ENCODE measurements around the gene PROSER1.
"Not testable (repeated sequence)": the region's sequence is repeated elsewhere in the genome, so short reads cannot be mapped to it uniquely, and the experiment has no call there.

The PROSER1 gene

GRCh38 chr13:39023761-39024160 lies 14.1 kb downstream of the PROSER1 start:
- no peak for DNase-seq

- DNase-seq, result no peak
These were observed 14.6 kb downstream of the PROSER1 start for GRCh38 chr13:39023316-39023715.

- no peak for DNase-seq
These were observed 16.9 kb downstream of the PROSER1 start for GRCh38 chr13:39020853-39021462.

- no peak for DNase-seq
These were observed 21.1 kb downstream of the PROSER1 start for GRCh38 chr13:39016787-39017186.

GRCh38 chr13:39016087-39016486 lies 21.8 kb downstream of the PROSER1 start:
- DNase-seq, result no peak

- no peak for DNase-seq
These were observed 24.4 kb downstream of the PROSER1 start for GRCh38 chr13:39013462-39013861.

GRCh38 chr13:39012608-39013007 lies 25.3 kb downstream of the PROSER1 start:
- DNase-seq, result no peak

- DNase-seq, result not testable (repeated sequence)
These were observed 31.3 kb downstream of the PROSER1 start for GRCh38 chr13:39006371-39007111.

- DNase-seq, result no peak
These were observed 39.1 kb downstream of the PROSER1 start for GRCh38 chr13:38998739-38999138.

GRCh38 chr13:38993381-38993780 lies 44.5 kb downstream of the PROSER1 start:
- DNase-seq, result no peak

- DNase-seq, result no peak
These were observed 47.2 kb downstream of the PROSER1 start, which contains the start of gene STOML3 for GRCh38 chr13:38990693-38991092. STOML3 (minus strand) TSS chr13:38990831; CDS start chr13:38990721, 110 bp downstream.

GRCh38 chr13:38981096-38981495 lies 56.8 kb downstream of the PROSER1 start:
- no peak for DNase-seq

- no peak for DNase-seq
These were observed 57.2 kb downstream of the PROSER1 start for GRCh38 chr13:38980750-38981078.

- peak; percentile 13 for DNase-seq
These were observed 57.8 kb downstream of the PROSER1 start for GRCh38 chr13:38979891-38980749.

- no peak for DNase-seq
These were observed 67.4 kb downstream of the PROSER1 start for GRCh38 chr13:38970380-38971051.

GRCh38 chr13:38969187-38969586 lies 68.7 kb downstream of the PROSER1 start:
- no peak for DNase-seq

- no peak for DNase-seq
These were observed 70.4 kb downstream of the PROSER1 start for GRCh38 chr13:38967446-38967845.

GRCh38 chr13:38965281-38965680 lies 72.6 kb downstream of the PROSER1 start:
- no peak for DNase-seq

- DNase-seq, result no peak
These were observed 77.7 kb downstream of the PROSER1 start for GRCh38 chr13:38960175-38960574.

Measured in NCI-H2107 (cell line).